CD4-positive, CD25-positive, alpha-beta regulatory T cell (primary cell): Measurements from ENCODE around the gene TBX2. TPM values are rescaled to one million over a fixed set of nuclear protein-coding genes. Genes with fewer than 3 reads are reported as not detected.
A peak's percentile ranks its signal among the peaks of the same experiment; 100 is the strongest.

ENCODE experiments used
- ATAC-seq, 2 donors: fragments of 150-1000 bp; cut with Tn5 transposase; one replicate each; pipeline ENCODE4 v1.10.0; 2021; ENCODE audit warnings: low read depth in 2 of 2, moderate number of reproducible peaks in 2 of 2, moderate library complexity in 1 of 2
- DNase-seq, 3 donors: peaks; one replicate each; pipeline versions ENCODE4 v3.0.0 to v3.0.0-alpha.2; 2012 to 2022; ENCODE audit warnings: mixed read lengths in 1 of 3
- H3K27ac ChIP-seq: one replicate; pipeline ENCODE4 v1.7.0; 2013; ENCODE audit warnings: mild to moderate bottlenecking, low read length; ENCODE audit not compliant: insufficient read depth, poor library complexity, severe bottlenecking
- H3K27me3 ChIP-seq: one replicate; pipeline ENCODE4 v1.7.0; 2013; ENCODE audit warnings: low read length; ENCODE audit not compliant: control insufficient read depth, insufficient read depth
- H3K36me3 ChIP-seq: one replicate; pipeline ENCODE4 v1.7.0; 2013; ENCODE audit warnings: mild to moderate bottlenecking, low read length, moderate library complexity; ENCODE audit not compliant: control insufficient read depth, insufficient read depth
- H3K4me1 ChIP-seq: 2 replicates; pipeline ENCODE4 v1.7.0; 2013; ENCODE audit warnings: mild to moderate bottlenecking, low read length; ENCODE audit not compliant: insufficient read depth, control insufficient read depth, poor library complexity, severe bottlenecking
- H3K4me3 ChIP-seq: one replicate; pipeline ENCODE4 v1.7.0; 2013; ENCODE audit warnings: low read depth, mild to moderate bottlenecking, low read length, moderate library complexity
- H3K9me3 ChIP-seq, 2 experiments: 1 replicate in 1 of 2; 2 replicates in 1 of 2; pipeline ENCODE4 v1.7.0; 2013; ENCODE audit warnings: low read length in 2 of 2, mild to moderate bottlenecking in 1 of 2, moderate library complexity in 1 of 2; ENCODE audit not compliant: control insufficient read depth in 2 of 2
- H3K27ac Mint-ChIP-seq, 3 donors: one replicate each; pipeline ENCODE4 v1.8.0; 2020 to 2022; ENCODE audit warnings: mild to moderate bottlenecking in 3 of 3, mixed read lengths in 3 of 3, moderate library complexity in 2 of 3
- H3K27me3 Mint-ChIP-seq: one replicate; pipeline ENCODE4 v1.8.0; 2022; ENCODE audit warnings: mild to moderate bottlenecking, mixed read lengths
- H3K36me3 Mint-ChIP-seq: one replicate; pipeline ENCODE4 v1.8.0; 2020; ENCODE audit warnings: mixed read lengths
- H3K4me1 Mint-ChIP-seq, 4 donors: one replicate each; pipeline ENCODE4 v1.8.0; 2020 to 2022; ENCODE audit warnings: mixed read lengths in 4 of 4, mild to moderate bottlenecking in 1 of 4
- H3K4me3 Mint-ChIP-seq, 4 donors: one replicate each; pipeline ENCODE4 v1.8.0; 2020 to 2022; ENCODE audit warnings: mild to moderate bottlenecking in 4 of 4, mixed read lengths in 4 of 4, moderate library complexity in 3 of 4
- H3K9me3 Mint-ChIP-seq, 7 donors: one replicate each; pipeline ENCODE4 v1.8.0; 2020 to 2022; ENCODE audit warnings: mixed read lengths in 7 of 7, mild to moderate bottlenecking in 3 of 7, moderate library complexity in 2 of 7
- polyA plus RNA-seq, 4 donors: library from polyadenylated mRNA; unstranded; fragments of 300-500 nt; fragmentation: Illumina TruSeq; gene quantifications; one replicate each; pipeline ENCODE4 v1.2.3, GENCODE V29; 2021
- total RNA-seq: library from RNA; stranded (reverse); gene quantifications from one replicate; pipeline ENCODE4 v1.2.3, GENCODE V29; 2022

The TBX2 gene
- total and polyA plus RNA-seq, 5 donors from 2014 or later, result not detected

- no peak overlapping the region for H3K4me3 Mint-ChIP-seq
- H3K9me3 Mint-ChIP-seq, result no peaks in the 10 kb centered on the region
- H3K4me1 Mint-ChIP-seq, result no peaks in the 10 kb centered on the region
- Histone ChIP-seq H3K4me1 (no peaks in the 10 kb centered on the region), H3K27me3 (no peaks in the 10 kb centered on the region), H3K4me3 (no peak overlapping the region), H3K27ac (no peak overlapping the region), H3K36me3 (no peaks in the 10 kb centered on the region), H3K9me3 (no peaks in the 10 kb centered on the region)
- H3K27me3 Mint-ChIP-seq, result peaks cover 4% of the 10 kb centered on the region
- H3K36me3 Mint-ChIP-seq, result peaks cover 9% of the 10 kb centered on the region
- ATAC-seq (no peak), DNase-seq (no peak)
- H3K27ac Mint-ChIP-seq, result no peak overlapping the region
Measured at GRCh38 chr17:61382796-61383688, 16.6 kb upstream of the TBX2 start.

- no peaks in the 10 kb centered on the region for H3K4me1 Mint-ChIP-seq
- H3K9me3 Mint-ChIP-seq, result no peaks in the 10 kb centered on the region
- peaks cover 13% of the 10 kb centered on the region for H3K36me3 Mint-ChIP-seq
- peaks cover 4% of the 10 kb centered on the region for H3K27me3 Mint-ChIP-seq
- ATAC-seq (no peak), DNase-seq (no peak)
- Histone ChIP-seq H3K27me3 (no peaks in the 10 kb centered on the region), H3K27ac (no peak overlapping the region), H3K4me3 (no peak overlapping the region), H3K9me3 (no peaks in the 10 kb centered on the region), H3K4me1 (no peaks in the 10 kb centered on the region), H3K36me3 (no peaks in the 10 kb centered on the region)
- no peak overlapping the region for H3K4me3 Mint-ChIP-seq
- H3K27ac Mint-ChIP-seq, result no peak overlapping the region
Measured at GRCh38 chr17:61383689-61384201, 15.9 kb upstream of the TBX2 start.

GRCh38 chr17:61384354-61384691 is 15.3 kb upstream of the TBX2 start:
- no peak overlapping the region for H3K27ac ChIP-seq
- no peaks in the 10 kb centered on the region for H3K4me1 ChIP-seq
- no peaks in the 10 kb centered on the region for H3K27me3 ChIP-seq
- peaks cover 4% of the 10 kb centered on the region for H3K27me3 Mint-ChIP-seq
- no peaks in the 10 kb centered on the region for H3K9me3 ChIP-seq
- no peak overlapping the region for H3K4me3 Mint-ChIP-seq
- H3K36me3 Mint-ChIP-seq, result peaks cover 13% of the 10 kb centered on the region
- DNase-seq (no peak), ATAC-seq (no peak)
- H3K4me3 ChIP-seq, result no peak overlapping the region
- peaks cover 0 to 3% (median under 1%) of the 10 kb centered on the region in 4 donors for H3K4me1 Mint-ChIP-seq
- no peaks in the 10 kb centered on the region for H3K36me3 ChIP-seq
- no peak overlapping the region for H3K27ac Mint-ChIP-seq
- H3K9me3 Mint-ChIP-seq, result no peaks in the 10 kb centered on the region

GRCh38 chr17:61384692-61385576 is 14.7 kb upstream of the TBX2 start:
- Histone ChIP-seq H3K36me3 (no peaks in the 10 kb centered on the region), H3K4me1 (no peaks in the 10 kb centered on the region), H3K27ac (no peak overlapping the region), H3K4me3 (no peak overlapping the region), H3K9me3 (no peaks in the 10 kb centered on the region), H3K27me3 (no peaks in the 10 kb centered on the region)
- Mint-ChIP-seq H3K36me3 (peaks cover 9% of the 10 kb centered on the region), H3K27ac (peak overlapping the region in 1 of 3 donors; percentile 83), H3K4me3 (no peak overlapping the region), H3K4me1 (peaks cover 0 to 3% (median 1%) of the 10 kb centered on the region in 4 donors), H3K27me3 (peaks cover 4% of the 10 kb centered on the region), H3K9me3 (no peaks in the 10 kb centered on the region)
- ATAC-seq (no peak), DNase-seq (no peak)

GRCh38 chr17:61385577-61386236 is 13.9 kb upstream of the TBX2 start:
- no peak overlapping the region for H3K27ac Mint-ChIP-seq
- Histone ChIP-seq H3K27me3 (no peaks in the 10 kb centered on the region), H3K27ac (no peak overlapping the region), H3K4me3 (no peak overlapping the region), H3K36me3 (no peaks in the 10 kb centered on the region), H3K9me3 (no peaks in the 10 kb centered on the region), H3K4me1 (no peaks in the 10 kb centered on the region)
- peaks cover 4% of the 10 kb centered on the region for H3K27me3 Mint-ChIP-seq
- H3K4me3 Mint-ChIP-seq, result no peak overlapping the region
- peaks cover 9% of the 10 kb centered on the region for H3K36me3 Mint-ChIP-seq
- ATAC-seq (no peak), DNase-seq (no peak)
- peaks cover 0 to 3% (median 1%) of the 10 kb centered on the region in 4 donors for H3K4me1 Mint-ChIP-seq
- no peaks in the 10 kb centered on the region for H3K9me3 Mint-ChIP-seq

GRCh38 chr17:61386251-61386650 is 13.4 kb upstream of the TBX2 start:
- Histone ChIP-seq H3K27me3 (no peaks in the 10 kb centered on the region), H3K4me3 (no peak overlapping the region), H3K9me3 (no peaks in the 10 kb centered on the region), H3K4me1 (no peaks in the 10 kb centered on the region), H3K27ac (no peak overlapping the region), H3K36me3 (no peaks in the 10 kb centered on the region)
- peaks cover 0 to 3% (median 1%) of the 10 kb centered on the region in 4 donors for H3K4me1 Mint-ChIP-seq
- H3K9me3 Mint-ChIP-seq, result no peaks in the 10 kb centered on the region
- H3K27ac Mint-ChIP-seq, result no peak overlapping the region
- ATAC-seq, result no peak
- peaks cover 4% of the 10 kb centered on the region for H3K27me3 Mint-ChIP-seq
- no peak overlapping the region for H3K4me3 Mint-ChIP-seq
- H3K36me3 Mint-ChIP-seq, result peaks cover 9% of the 10 kb centered on the region
- no peak for DNase-seq

GRCh38 chr17:61387011-61387410 is 12.6 kb upstream of the TBX2 start:
- peak overlapping the region in 1 of 3 donors; percentile 25 for H3K27ac Mint-ChIP-seq
- Histone ChIP-seq H3K9me3 (no peaks in the 10 kb centered on the region), H3K27ac (no peak overlapping the region), H3K4me3 (no peak overlapping the region), H3K27me3 (no peaks in the 10 kb centered on the region), H3K36me3 (no peaks in the 10 kb centered on the region), H3K4me1 (no peaks in the 10 kb centered on the region)
- peaks cover 6% of the 10 kb centered on the region for H3K36me3 Mint-ChIP-seq
- no peaks in the 10 kb centered on the region for H3K9me3 Mint-ChIP-seq
- DNase-seq (no peak), ATAC-seq (no peak)
- no peak overlapping the region for H3K4me3 Mint-ChIP-seq
- peaks cover 4% of the 10 kb centered on the region for H3K27me3 Mint-ChIP-seq
- peaks cover 0 to 3% (median 1%) of the 10 kb centered on the region in 4 donors for H3K4me1 Mint-ChIP-seq
